Stomach (tissue), 9 donors: ENCODE data around the gene ERCC8. TPM values are rescaled to one million over a fixed set of nuclear protein-coding genes. Genes with fewer than 3 reads are reported as not detected.

Source experiments
- DNase-seq, 2 donors: peaks; one replicate each; pipeline versions ENCODE4 v3.0.0 to v3.0.0-alpha.2; 2013 to 2019
- H3K27ac ChIP-seq, 5 donors: fragments of 200-600 bp in 4 of 5; sonication (generic) in 4 of 5; one replicate each; pipeline ENCODE4 v1.5.1; 2013 to 2019; ENCODE audit warnings: mild to moderate bottlenecking in 1 of 5, moderate library complexity in 1 of 5
- H3K27me3 ChIP-seq, 3 donors: fragments of 200-600 bp; sonication (generic); one replicate each; pipeline ENCODE4 v1.5.1; 2017 to 2019; ENCODE audit warnings: mixed run types in 1 of 3
- H3K36me3 ChIP-seq, 4 donors: fragments of 200-600 bp; sonication (generic); 1 replicate in 3 of 4; 2 replicates in 1 of 4; pipeline ENCODE4 v1.5.1; 2016 to 2019
- H3K4me1 ChIP-seq, 4 donors: fragments of 200-600 bp; sonication (generic); one replicate each; pipeline ENCODE4 v1.5.1; 2016 to 2019
- H3K4me3 ChIP-seq, 4 donors: fragments of 200-600 bp; sonication (generic) in 3 of 4; one replicate each; pipeline ENCODE4 v1.5.1; 2016 to 2019; ENCODE audit warnings: mild to moderate bottlenecking in 1 of 4
- H3K9me3 ChIP-seq, 4 donors: fragments of 200-600 bp; sonication (generic); one replicate each; pipeline ENCODE4 v1.5.1; 2016 to 2019
- EP300 ChIP-seq: sonication (generic); formaldehyde crosslinking; IDR thresholded peaks from one replicate; pipeline ENCODE4 v1.6.1; 2017; ENCODE audit warnings: antibody characterized with exemption
- POLR2A ChIP-seq, 4 donors: fragments of 450-650 bp; IDR thresholded peaks; one replicate each; pipeline ENCODE4 v1.6.1; 2016; ENCODE audit warnings: antibody characterized with exemption in 4 of 4, control low read depth in 2 of 4, mild to moderate bottlenecking in 1 of 4, moderate library complexity in 1 of 4
- POLR2AphosphoS5 ChIP-seq, 3 donors: sonication (generic); formaldehyde crosslinking; IDR thresholded peaks; one replicate each; pipeline ENCODE4 v1.6.1; 2016; ENCODE audit warnings: antibody characterized with exemption in 3 of 3
- WGBS, 5 donors: extraction: QIAGEN DNeasy Blood & Tissue Kit in 3 of 5; methylation state at CpG; one replicate each; pipeline versions ENCODE4 v1.1.5 to v1.1.7; 2013 to 2018; 5-methylcytosine and 5-hydroxymethylcytosine counted together
- intact Hi-C: fragments of 100-400 bp; cut with DNase I; formaldehyde crosslinking; loops from one replicate; pipeline ENCODE4 v1.15.1; 2023; ENCODE audit warnings: low total_unique reads
- polyA plus RNA-seq, 3 donors: library from polyadenylated mRNA; stranded (reverse); fragments of 200-250 nt; gene quantifications; one replicate each; pipeline ENCODE4 v1.2.3, GENCODE V29; 2013
- total RNA-seq, 5 donors: library from RNA; depleted of rRNA; stranded (reverse); fragments of >200 nt; gene quantifications; one replicate each; pipeline versions ENCODE4 v1.1.0 to v1.2.3, GENCODE V29; 2014 to 2016
- TF ChIP-seq, protein P1 (sequence below), 7 experiments: fragments of 450-650 bp in 4 of 7; fragments of 200-600 bp in 3 of 7; sonication (generic) in 3 of 7; IDR thresholded peaks; one replicate each; pipeline ENCODE4 v1.5.1; 2016 to 2019; ENCODE audit warnings: antibody characterized with exemption in 7 of 7, control low read depth in 2 of 7, mild to moderate bottlenecking in 1 of 7
- donor health status: healthy with polysubstance abuse.
- donor health status: Bipolar disorder and iron deficiency.
- donor health status: healthy.

Gene ERCC8
- total and polyA plus RNA-seq, 8 donors, result 3.5 to 19.1 (median 5.6) TPM; not detected in 2

GRCh38 chr5:60945813-60946187 is 930 bp upstream of the ERCC8 start:
- intact Hi-C loops, result no loop called here
- TF ChIP-seq, protein P1, sequence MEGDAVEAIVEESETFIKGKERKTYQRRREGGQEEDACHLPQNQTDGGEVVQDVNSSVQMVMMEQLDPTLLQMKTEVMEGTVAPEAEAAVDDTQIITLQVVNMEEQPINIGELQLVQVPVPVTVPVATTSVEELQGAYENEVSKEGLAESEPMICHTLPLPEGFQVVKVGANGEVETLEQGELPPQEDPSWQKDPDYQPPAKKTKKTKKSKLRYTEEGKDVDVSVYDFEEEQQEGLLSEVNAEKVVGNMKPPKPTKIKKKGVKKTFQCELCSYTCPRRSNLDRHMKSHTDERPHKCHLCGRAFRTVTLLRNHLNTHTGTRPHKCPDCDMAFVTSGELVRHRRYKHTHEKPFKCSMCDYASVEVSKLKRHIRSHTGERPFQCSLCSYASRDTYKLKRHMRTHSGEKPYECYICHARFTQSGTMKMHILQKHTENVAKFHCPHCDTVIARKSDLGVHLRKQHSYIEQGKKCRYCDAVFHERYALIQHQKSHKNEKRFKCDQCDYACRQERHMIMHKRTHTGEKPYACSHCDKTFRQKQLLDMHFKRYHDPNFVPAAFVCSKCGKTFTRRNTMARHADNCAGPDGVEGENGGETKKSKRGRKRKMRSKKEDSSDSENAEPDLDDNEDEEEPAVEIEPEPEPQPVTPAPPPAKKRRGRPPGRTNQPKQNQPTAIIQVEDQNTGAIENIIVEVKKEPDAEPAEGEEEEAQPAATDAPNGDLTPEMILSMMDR (IDR thresholded peaks at IDR 0.05), result no peak
- no peak for TF ChIP-seq EP300
- no peak for TF ChIP-seq POLR2A (IDR thresholded peaks at IDR 0.05)
- TF ChIP-seq POLR2AphosphoS5 (IDR thresholded peaks at IDR 0.05), result no peak
- Histone ChIP-seq H3K27ac (peak overlapping the region; percentile 55 to 88 (median 86)), H3K4me1 (peaks cover 7 to 36% (median 22%) of the 10 kb centered on the region in 4 donors), H3K27me3 (no peaks in the 10 kb centered on the region), H3K9me3 (no peaks in the 10 kb centered on the region), H3K36me3 (no peaks in the 10 kb centered on the region), H3K4me3 (peak overlapping the region; percentile 56 to 91 (median 70))
- peak; percentile 34 to 74 for DNase-seq
- 1 to 3% (median 1%) methylated on average over 15 to 18 of the region's 18 CpGs for WGBS, 5 donors

DNA sequence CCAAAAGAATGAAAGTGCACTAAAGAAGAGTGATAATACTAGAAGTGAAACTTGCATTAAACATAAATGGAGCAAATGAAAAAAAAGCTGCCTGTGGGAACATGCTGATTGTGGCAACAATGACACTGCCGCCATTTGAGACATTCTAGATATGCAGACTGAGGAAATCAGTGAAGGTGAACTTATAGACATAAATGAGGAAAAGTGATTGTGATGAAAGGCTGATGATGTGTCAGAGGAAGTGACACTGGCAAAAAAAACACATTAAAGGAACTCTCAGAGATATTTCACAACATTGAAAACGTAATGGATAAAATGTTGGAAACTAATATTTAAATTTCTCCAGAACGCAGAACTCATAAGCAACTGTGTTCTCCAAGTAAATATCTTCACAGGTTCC is 1.2 kb downstream of the ERCC8 start:
- 52 to 74% (median 72%) methylated on average over 3 of the region's 3 CpGs for WGBS, 5 donors
- H3K27me3 ChIP-seq, result no peaks in the 10 kb centered on the region
- peaks cover 0 to 4% (median 2%) of the 10 kb centered on the region in 4 donors for H3K36me3 ChIP-seq
- no peaks in the 10 kb centered on the region for H3K9me3 ChIP-seq
- H3K4me1 ChIP-seq, result peaks cover 7 to 36% (median 22%) of the 10 kb centered on the region in 4 donors
- no peak overlapping the region for H3K27ac ChIP-seq
- intact Hi-C loops, result no loop called here
- DNase-seq, result no peak
- H3K4me3 ChIP-seq, result peak overlapping the region in 1 of 4 donors; percentile 67
- TF ChIP-seq POLR2A (IDR thresholded peaks at IDR 0.05), result no peak
- no peak for TF ChIP-seq POLR2AphosphoS5 (IDR thresholded peaks at IDR 0.05)
- TF ChIP-seq EP300, result no peak
- TF ChIP-seq, protein P1 (IDR thresholded peaks at IDR 0.05), result no peak

- no peaks in the 10 kb centered on the region for H3K27me3 ChIP-seq
- no peaks in the 10 kb centered on the region for H3K4me1 ChIP-seq
- WGBS, 5 donors, result 70 to 82% (median 71%) methylated on average over 6 of the region's 6 CpGs
- H3K4me3 ChIP-seq, result no peak overlapping the region
- intact Hi-C loops, result no loop called here
- no peak for TF ChIP-seq EP300
- TF ChIP-seq POLR2AphosphoS5 (IDR thresholded peaks at IDR 0.05), result no peak
- TF ChIP-seq, protein P1 (IDR thresholded peaks at IDR 0.05), result no peak
- no peak for TF ChIP-seq POLR2A (IDR thresholded peaks at IDR 0.05)
- no peaks in the 10 kb centered on the region for H3K9me3 ChIP-seq
- no peak for DNase-seq
- no peak overlapping the region for H3K27ac ChIP-seq
- H3K36me3 ChIP-seq, result peaks cover 0 to 37% (median 24%) of the 10 kb centered on the region in 4 donors
Observed at GRCh38 chr5:60929024-60929423, 15.8 kb downstream of the ERCC8 start.

GRCh38 chr5:60927450-60927849 is 17.4 kb downstream of the ERCC8 start:
- no peak for DNase-seq
- H3K27me3 ChIP-seq, result no peaks in the 10 kb centered on the region
- H3K9me3 ChIP-seq, result no peaks in the 10 kb centered on the region
- intact Hi-C loops, result no loop called here
- H3K27ac ChIP-seq, result no peak overlapping the region
- H3K4me3 ChIP-seq, result no peak overlapping the region
- H3K36me3 ChIP-seq, result peaks cover 0 to 37% (median 27%) of the 10 kb centered on the region in 4 donors
- no peaks in the 10 kb centered on the region for H3K4me1 ChIP-seq
- no peak for TF ChIP-seq EP300
- TF ChIP-seq POLR2AphosphoS5 (IDR thresholded peaks at IDR 0.05), result no peak
- TF ChIP-seq, protein P1 (IDR thresholded peaks at IDR 0.05), result no peak
- no peak for TF ChIP-seq POLR2A (IDR thresholded peaks at IDR 0.05)
